H1 (cell line): Measurements from ENCODE around the gene SLC25A47. TPM values are rescaled to one million over a fixed set of nuclear protein-coding genes. Genes with fewer than 3 reads are reported as not detected.
A peak's percentile ranks its signal among the peaks of the same experiment; 100 is the strongest.

ENCODE experiments used
- CTCF ChIA-PET: fragments of 300-600 bp; sonication (Branson Sonifier 250); formaldehyde crosslinking; loops from one replicate; lab custom pipeline; 2021; ENCODE audit not compliant: partially characterized antibody; lab: Charles Lee
- POLR2A ChIA-PET: fragments of 300-600 bp; sonication (Branson Sonifier 250); formaldehyde crosslinking; loops from one replicate; lab custom pipeline; 2021; ENCODE audit warnings: inconsistent platforms; ENCODE audit not compliant: partially characterized antibody; lab: Charles Lee
- DNase-seq, 2 experiments: peaks; one replicate each; pipeline versions ENCODE4 v3.0.0 to v3.0.0-alpha.2; 2010 to 2022; ENCODE audit warnings: low spot score in 2 of 2, low read depth in 1 of 2, mixed read lengths in 1 of 2
- FAIRE-seq: peaks from 2 replicates; lab custom pipeline; 2011; peaks lifted over from hg19 to GRCh38; lab: Jason Lieb, UNC
- H2AFZ ChIP-seq: 2 replicates; pipeline ENCODE4 v1.8.1; 2012; ENCODE audit warnings: low read length, inconsistent platforms
- H2AK5ac ChIP-seq: 2 replicates; pipeline ENCODE4 v1.6.1; 2013; ENCODE audit warnings: low read depth, low read length
- H2BK120ac ChIP-seq: replicated peaks from 2 replicates; pipeline ENCODE3; 2013; ENCODE audit warnings: low read depth, low read length, inconsistent platforms
- H2BK12ac ChIP-seq: 2 replicates; pipeline ENCODE4 v1.6.1; 2013; ENCODE audit warnings: low read depth, low read length
- H2BK15ac ChIP-seq: 2 replicates; pipeline ENCODE4 v1.6.1; 2013; ENCODE audit warnings: low read length
- H2BK20ac ChIP-seq: 2 replicates; pipeline ENCODE4 v1.6.1; 2013; ENCODE audit warnings: low read length
- H2BK5ac ChIP-seq: 2 replicates; pipeline ENCODE4 v1.6.1; 2013; ENCODE audit warnings: low read depth, low read length
- H3K14ac ChIP-seq: 2 replicates; pipeline ENCODE4 v1.6.1; 2013; ENCODE audit warnings: inconsistent platforms; ENCODE audit not compliant: insufficient read length
- H3K18ac ChIP-seq: 2 replicates; pipeline ENCODE4 v1.6.1; 2013; ENCODE audit warnings: low read length; ENCODE audit errors: extremely low read depth
- H3K23ac ChIP-seq: 2 replicates; pipeline ENCODE4 v1.6.1; 2013; ENCODE audit warnings: inconsistent platforms; ENCODE audit not compliant: insufficient read length
- H3K23me2 ChIP-seq: 2 replicates; pipeline ENCODE4 v1.6.1; 2013; ENCODE audit warnings: low read depth, low read length
- H3K27ac ChIP-seq: 2 replicates; pipeline ENCODE4 v1.6.1; 2011; ENCODE audit warnings: low read depth, low read length, inconsistent platforms
- H3K27me3 ChIP-seq, 4 experiments: replicated peaks in 1 of 4; 1 replicate in 1 of 4; 2 replicates in 3 of 4; pipeline versions ENCODE4 v1.6.1 to v1.8.1; 2011 to 2013; ENCODE audit warnings: low read length in 3 of 4, mild to moderate bottlenecking in 3 of 4, inconsistent platforms in 2 of 4, mixed read lengths in 2 of 4, moderate library complexity in 1 of 4; ENCODE audit not compliant: control insufficient read depth in 3 of 4, insufficient read depth in 3 of 4; ENCODE audit errors: extremely low read depth in 1 of 4
- H3K36me3 ChIP-seq, 4 experiments: 2 replicates each; pipeline versions ENCODE4 v1.6.1 to v1.8.1; 2011 to 2013; ENCODE audit warnings: mild to moderate bottlenecking in 4 of 4, low read length in 3 of 4, moderate library complexity in 2 of 4, control low read depth in 1 of 4, inconsistent platforms in 1 of 4; ENCODE audit not compliant: insufficient read depth in 4 of 4, control insufficient read depth in 2 of 4
- H3K4ac ChIP-seq: replicated peaks from 2 replicates; pipeline ENCODE3; 2013; ENCODE audit warnings: low read length, low read depth, mixed read lengths, inconsistent platforms; ENCODE audit not compliant: insufficient read length
- H3K4me1 ChIP-seq, 4 experiments: replicated peaks in 1 of 4; 1 replicate in 1 of 4; 2 replicates in 3 of 4; pipeline versions ENCODE4 v1.6.1 to v1.8.1; 2011 to 2013; ENCODE audit warnings: low read length in 3 of 4, inconsistent platforms in 2 of 4, mixed read lengths in 1 of 4; ENCODE audit not compliant: insufficient read depth in 4 of 4, control insufficient read depth in 3 of 4
- H3K4me2 ChIP-seq, 2 experiments: 2 replicates each; pipeline versions ENCODE4 v1.6.1 to v1.8.1; 2011 to 2013; ENCODE audit warnings: low read depth in 2 of 2, low read length in 2 of 2, control low read depth in 1 of 2, inconsistent platforms in 1 of 2, mild to moderate bottlenecking in 1 of 2; ENCODE audit not compliant: insufficient read depth in 1 of 2
- H3K4me3 ChIP-seq, 4 experiments: fragments of 200-600, 300-600 bp in 1 of 4; sonication (generic), shearing (Covaris generic), sonication (Bioruptor Twin) in 1 of 4; 2 replicates each; pipeline versions ENCODE4 v1.5.1 to v1.8.1; 2011 to 2016; ENCODE audit warnings: low read length in 4 of 4, low read depth in 3 of 4, control low read depth in 2 of 4, inconsistent platforms in 2 of 4, mild to moderate bottlenecking in 2 of 4, mixed read lengths in 1 of 4, moderate library complexity in 1 of 4; ENCODE audit not compliant: insufficient read depth in 2 of 4; ENCODE audit errors: extremely low read depth in 1 of 4
- H3K56ac ChIP-seq: replicated peaks from 2 replicates; pipeline ENCODE3; 2013; ENCODE audit warnings: low read depth, mild to moderate bottlenecking, mixed read lengths, low read length, inconsistent platforms; ENCODE audit not compliant: insufficient read length
- H3K79me1 ChIP-seq: 2 replicates; pipeline ENCODE4 v1.6.1; 2013; ENCODE audit warnings: low read depth, low read length, control low read depth
- H3K79me2 ChIP-seq, 2 experiments: 2 replicates each; pipeline versions ENCODE4 v1.6.1 to v1.8.1; 2012 to 2013; ENCODE audit warnings: low read length in 2 of 2, mild to moderate bottlenecking in 2 of 2, inconsistent platforms in 1 of 2; ENCODE audit not compliant: insufficient read depth in 2 of 2, control insufficient read depth in 1 of 2
- H3K9ac ChIP-seq, 4 experiments: replicated peaks in 1 of 4; 1 replicate in 1 of 4; 2 replicates in 3 of 4; pipeline versions ENCODE4 v1.6.1 to v1.8.1; 2011 to 2013; ENCODE audit warnings: low read depth in 3 of 4, low read length in 3 of 4, control low read depth in 2 of 4, mild to moderate bottlenecking in 2 of 4, moderate library complexity in 2 of 4, inconsistent platforms in 1 of 4; ENCODE audit errors: extremely low read depth in 1 of 4
- H3K9me3 ChIP-seq, 2 experiments: 2 replicates each; pipeline versions ENCODE4 v1.6.1 to v1.8.1; 2012 to 2013; ENCODE audit warnings: mild to moderate bottlenecking in 2 of 2, moderate library complexity in 2 of 2, control low read depth in 1 of 2, inconsistent platforms in 1 of 2, low read depth in 1 of 2, low read length in 1 of 2, mixed read lengths in 1 of 2; ENCODE audit not compliant: insufficient read depth in 2 of 2
- H4K20me1 ChIP-seq, 2 experiments: replicated peaks in 1 of 2; 2 replicates each; pipeline versions ENCODE3 to v1.8.1; 2011 to 2013; ENCODE audit warnings: inconsistent platforms in 2 of 2, low read length in 2 of 2, mild to moderate bottlenecking in 1 of 2; ENCODE audit not compliant: insufficient read depth in 2 of 2, control insufficient read depth in 1 of 2
- H4K5ac ChIP-seq: 2 replicates; pipeline ENCODE4 v1.6.1; 2013; ENCODE audit warnings: low read length, low read depth, mixed read lengths, inconsistent platforms; ENCODE audit not compliant: insufficient read length
- H4K8ac ChIP-seq: 2 replicates; pipeline ENCODE4 v1.8.0; 2013; ENCODE audit warnings: mild to moderate bottlenecking, moderate library complexity, low read length, inconsistent platforms; ENCODE audit not compliant: insufficient read depth; ENCODE audit errors: extremely low read depth
- H4K91ac ChIP-seq: replicated peaks from 2 replicates; pipeline ENCODE3; 2013; ENCODE audit warnings: low read length, mixed read lengths, inconsistent platforms; ENCODE audit not compliant: insufficient read length
- ASH2L ChIP-seq: fragments of 200-600, 300-600 bp; sonication (generic); IDR thresholded peaks from one replicate; pipeline ENCODE4 v1.7.1; 2017; ENCODE audit warnings: low read length
- KDM4A ChIP-seq: IDR thresholded peaks from one replicate; pipeline ENCODE4 v1.7.1; 2012; ENCODE audit warnings: low read depth, mild to moderate bottlenecking, moderate library complexity, low read length, inconsistent platforms; ENCODE audit not compliant: severe bottlenecking
- NRF1 ChIP-seq: IDR thresholded peaks from 2 replicates; pipeline ENCODE4 v1.6.1; 2011; ENCODE audit warnings: mild to moderate bottlenecking, low read depth, low read length, improper control_type of control experiment
- RAD21 ChIP-seq, 2 experiments: IDR thresholded peaks in 1 of 2; conservative IDR thresholded peaks in 1 of 2; 2 replicates each; pipeline ENCODE4 v1.6.1; 2011; ENCODE audit warnings: low read depth in 2 of 2, low read length in 2 of 2, improper control_type of control experiment in 1 of 2, inconsistent platforms in 1 of 2, mild to moderate bottlenecking in 1 of 2, moderate library complexity in 1 of 2
- RBBP5 ChIP-seq: IDR thresholded peaks from 2 replicates; pipeline ENCODE4 v1.7.1; 2012; ENCODE audit warnings: low read depth, mild to moderate bottlenecking, inconsistent platforms, low read length, moderate library complexity, borderline replicate concordance
- SAP30 ChIP-seq: fragments of 300-600 bp; sonication (generic); IDR thresholded peaks from 2 replicates; pipeline ENCODE4 v1.7.1; 2012; ENCODE audit warnings: low read length, moderate library complexity, mild to moderate bottlenecking, inconsistent platforms; ENCODE audit not compliant: insufficient read depth, insufficient replicate concordance
- SIN3A ChIP-seq, 2 experiments: IDR thresholded peaks in 1 of 2; conservative IDR thresholded peaks in 1 of 2; 2 replicates each; pipeline ENCODE4 v1.6.1; 2011 to 2012; ENCODE audit warnings: low read length in 2 of 2, improper control_type of control experiment in 1 of 2, low read depth in 1 of 2, mild to moderate bottlenecking in 1 of 2
- TBP ChIP-seq: IDR thresholded peaks from 2 replicates; pipeline ENCODE4 v1.6.1; 2011; ENCODE audit warnings: low read depth, low read length, improper control_type of control experiment
- WGBS, 2 experiments: shearing (Covaris generic) in 1 of 2; methylation state at CpG; one replicate each; pipeline versions ENCODE4 v1.1.6 to v1.1.7; 2013 to 2015; ENCODE audit warnings: low lambda C conversion rate in 2 of 2, mixed read lengths in 2 of 2, inconsistent platforms in 1 of 2, low coverage in 1 of 2, missing lambda C conversion rate in 1 of 2; ENCODE audit not compliant: insufficient replicate concordance in 2 of 2, insufficient coverage in 1 of 2, insufficient read length in 1 of 2; ENCODE audit errors: extremely low coverage in 1 of 2, missing lambda C conversion rate in 1 of 2; 5-methylcytosine and 5-hydroxymethylcytosine counted together
- polyA plus RNA-seq, 7 experiments: library from polyadenylated mRNA; depleted of rRNA in 3 of 7; stranded (reverse) in 5 of 7; unstranded in 2 of 7; fragments of >200 nt in 5 of 7; fragments of 200-250 nt in 2 of 7; gene quantifications; 1 replicate in 5 of 7; 2 replicates in 1 of 7; 4 replicates in 1 of 7; pipeline versions ENCODE4 v1.2.1 to v1.2.3, GENCODE V29; 2011 to 2013; ENCODE audit warnings: missing spikeins in 2 of 7, mixed read lengths in 2 of 7
- total RNA-seq: library from RNA; stranded (reverse); fragmentation: NEBNext Ultra II Directional; extraction: Animal tissue kit (Norgen Biotek cat#: 25700); gene quantifications from 2 replicates; pipeline ENCODE4 v1.2.1, GENCODE V29; 2021

The SLC25A47 gene
- total and polyA plus RNA-seq, 2 of the 8 experiments (the other 6 are each of a cell fraction or from before 2014, with no cell fraction given), result not detected

DNA sequence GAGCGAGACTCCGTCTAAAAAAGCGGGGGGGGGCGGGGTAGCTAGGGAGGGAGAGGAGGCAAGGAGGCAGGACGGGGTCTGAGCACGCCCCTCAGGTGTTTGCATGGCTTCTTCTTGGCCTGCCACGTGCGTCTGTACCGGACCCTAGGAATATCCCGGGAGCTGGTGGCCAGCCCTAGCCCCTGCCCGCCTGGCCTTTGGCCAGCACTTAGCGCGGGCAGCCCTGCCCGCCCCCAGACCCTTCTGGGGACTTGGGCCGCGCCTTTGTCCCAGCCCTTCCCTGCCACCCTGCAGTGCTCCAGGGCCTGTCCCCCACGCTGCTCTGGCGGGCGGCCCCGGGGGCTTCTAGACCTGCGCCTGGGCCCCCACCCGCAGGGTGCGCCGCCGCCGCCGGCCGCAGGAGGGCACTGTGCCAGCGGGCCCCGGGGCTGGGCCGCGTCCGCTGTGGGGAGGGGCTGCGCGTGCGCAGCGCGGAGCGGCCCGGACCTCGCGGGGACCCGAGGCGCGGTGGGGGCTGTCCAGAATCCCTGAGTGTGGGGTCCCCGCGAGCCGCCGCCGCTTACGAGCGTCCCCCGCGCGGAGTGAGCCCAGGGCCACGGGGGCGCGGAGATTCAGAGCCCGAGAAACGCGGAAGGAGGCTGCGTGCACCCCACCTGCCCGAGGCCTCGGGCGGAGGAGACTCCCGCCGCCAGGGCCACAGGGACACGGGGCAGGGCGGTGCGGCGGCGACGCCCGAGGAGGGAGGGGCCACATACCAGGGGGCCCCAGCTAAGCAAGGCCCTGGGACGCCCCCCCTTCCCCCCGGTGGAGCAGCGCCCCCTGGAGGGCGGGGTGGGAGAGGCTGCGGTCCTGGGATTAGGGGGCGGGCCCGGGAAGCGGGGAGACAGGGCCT is 37.9 kb upstream of the SLC25A47 start:
- H3K4me3 ChIP-seq, result peak overlapping the region; percentile 44 to 80 (median 47)
- peaks cover 0 to 17% of the 10 kb centered on the region in 2 experiments; a peak in 2 of 4 replicates for H3K79me2 ChIP-seq
- peaks cover 0 to 6% (median 0%) of the 10 kb centered on the region in 4 experiments; a peak in 3 of 8 replicates for H3K36me3 ChIP-seq
- no peaks in the 10 kb centered on the region for H3K27me3 ChIP-seq
- WGBS, 2 experiments, result 8% methylated on average over 18 of the region's 82 CpGs; no CpG with 5 or more reads in 1 of the 2 experiments
- peak overlapping the region; percentile 40 to 66 for H3K4me2 ChIP-seq
- H2BK15ac ChIP-seq, result no peak overlapping the region
- H3K79me1 ChIP-seq, result peaks cover 15% of the 10 kb centered on the region; the same call in 1 of the 2 replicates
- peak overlapping the region; percentile 98 for H3K18ac ChIP-seq
- H4K20me1 ChIP-seq, result peaks cover 8 to 25% of the 10 kb centered on the region in 2 experiments
- H3K23me2 ChIP-seq, result peaks cover 2% of the 10 kb centered on the region; the same call in 1 of the 2 replicates
- POLR2A ChIA-PET, result interaction anchor here (0.7 to 16.0 kb wide), 12 partner anchors 11 to 140 kb away, joined by 3 to 200 read pairs (median 4); partner anchors contain the start of gene SLC25A29
- peak overlapping the region; percentile 72 for H4K91ac ChIP-seq
- no peaks in the 10 kb centered on the region for H3K9me3 ChIP-seq
- CTCF ChIA-PET, result interaction anchor here (0.6 to 4.0 kb wide), 32 partner anchors 10 to 154 kb away, joined by 3 to 23 read pairs (median 4); a partner anchor contains a TSS
- peak overlapping the region; percentile 65 for H3K56ac ChIP-seq
- peak in 1 of 2 experiments; percentile 94 for DNase-seq
- FAIRE-seq, result no peak
- H2BK5ac ChIP-seq, result peak overlapping the region; percentile 53; the same call in 1 of the 2 replicates
- no peak overlapping the region for H2BK20ac ChIP-seq
- peak overlapping the region in 3 of 4 experiments; percentile 63 to 86 (median 72); a peak in 5 of 7 replicates for H3K9ac ChIP-seq
- H3K4me1 ChIP-seq, result peaks cover 8 to 15% (median 12%) of the 10 kb centered on the region in 4 experiments
- H3K23ac ChIP-seq, result no peak overlapping the region
- H2BK12ac ChIP-seq, result no peak overlapping the region
- no peak overlapping the region for H2AK5ac ChIP-seq
- peak overlapping the region; percentile 85 for H3K27ac ChIP-seq
- H3K14ac ChIP-seq, result no peak overlapping the region
- peak overlapping the region; percentile 95; the same call in 1 of the 2 replicates for H4K8ac ChIP-seq
- H2BK120ac ChIP-seq, result no peak overlapping the region
- no peak overlapping the region for H3K4ac ChIP-seq
- peak overlapping the region; percentile 87 for H4K5ac ChIP-seq
- no peak overlapping the region for H2AFZ ChIP-seq
- 0 out of 4 replicates have a peak, but pooled peaks of 1 of the 2 experiments have one; percentile 19 for TF ChIP-seq SIN3A (conservative IDR thresholded peaks at IDR 0.05 in 1 of 2, IDR thresholded peaks at IDR 0.05 in 1 of 2; ENCODE audit: low read depth in 1 of 2, low read length in 2 of 2)
- TF ChIP-seq ASH2L, result peak; percentile 67
- TF ChIP-seq TBP, result no peak
- TF ChIP-seq NRF1, result peak; percentile 68
- no peak for TF ChIP-seq SAP30
- peak; percentile 77; the same call in 1 of the 2 replicates for TF ChIP-seq RBBP5
- TF ChIP-seq RAD21 (IDR thresholded peaks at IDR 0.05 in 1 of 2, conservative IDR thresholded peaks at IDR 0.05 in 1 of 2; ENCODE audit: low read depth in 2 of 2, low read length in 2 of 2), result peak; percentile 13 to 47; a peak in 3 of 4 replicates
- TF ChIP-seq KDM4A, result peak; percentile 46
